Measurements from ENCODE around the gene IPPK.

GRCh38 chr9:92617951-92618510, 51.9 kb downstream of the IPPK start:
- TF ChIP-seq CTCF (IDR thresholded peaks at IDR 0.05; ENCODE audit: control extremely low read depth in 1 of 3, insufficient read depth in 1 of 3, low read depth in 1 of 3, low read length in 3 of 3) (no peak), POLR2A (IDR thresholded peaks at IDR 0.05; ENCODE audit: control extremely low read depth in 1 of 2, low read depth in 2 of 2, low read length in 2 of 2) (no peak), EP300 (IDR thresholded peaks at IDR 0.05; ENCODE audit: borderline replicate concordance in 1 of 2, low read depth in 2 of 2, low read length in 2 of 2) (no peak), HDAC2 (IDR thresholded peaks at IDR 0.05; ENCODE audit: borderline replicate concordance in 1 of 2, low read depth in 2 of 2, low read length in 2 of 2) (no peak)

Data from H1 (cell line).